HCT116 (cell line): ENCODE results near the gene TGDS. TPM values are rescaled to one million over a fixed set of nuclear protein-coding genes. Genes with fewer than 3 reads are reported as not detected.

Source experiments
- ATAC-seq: fragments of 200-7000 bp; cut with Tn5 transposase; 2 replicates; pipeline ENCODE4 v1.9.1; 2020; ENCODE audit warnings: mild to moderate bottlenecking, moderate library complexity
- BruUV-seq: library from RNA; stranded (reverse); fragments of 400-500 nt; replicated peaks from 2 replicates; lab custom pipeline; 2021; lab: Mats Ljungman, UMichigan
- CTCF ChIA-PET: fragments of 300-600 bp; sonication (Branson Sonifier 250); formaldehyde crosslinking; loops from one replicate; lab custom pipeline; 2021; ENCODE audit warnings: antibody characterized with exemption; lab: Charles Lee
- POLR2A ChIA-PET: fragments of 300-600, 350-600 bp; sonication (Branson Sonifier 250); formaldehyde crosslinking; loops from one replicate; lab custom pipeline; 2021; ENCODE audit warnings: antibody characterized with exemption; lab: Charles Lee
- RAD21 ChIA-PET, 2 experiments: fragments of 300-600 bp; sonication (Branson Sonifier 250); formaldehyde crosslinking; loops; one replicate each; lab custom pipeline; 2023; ENCODE audit warnings: low total read pairs in 2 of 2; ENCODE audit not compliant: uncharacterized antibody in 2 of 2, unreplicated experiment in 2 of 2, low non-redundant PET in 1 of 2; lab: Charles Lee
- DNase-seq: peaks from one replicate; pipeline ENCODE4 v3.0.0-alpha.2; 2010; ENCODE audit warnings: low read depth, low spot score
- H2AFZ ChIP-seq: fragments of 200-600 bp; shearing (Covaris generic), sonication (generic); 2 replicates; pipeline ENCODE4 v1.6.1; 2017; ENCODE audit warnings: low read depth, mixed run types, mixed read lengths, antibody characterized with exemption, low read length; ENCODE audit not compliant: poor library complexity, severe bottlenecking
- H3K27ac ChIP-seq: 2 replicates; pipeline ENCODE4 v1.5.1; 2012; ENCODE audit warnings: low read depth, low read length
- H3K27me3 ChIP-seq: fragments of 200-600 bp; sonication (generic); 2 replicates; pipeline ENCODE4 v1.6.1; 2016; ENCODE audit warnings: mixed run types, low read length, mixed read lengths; ENCODE audit not compliant: insufficient read depth
- H3K36me3 ChIP-seq, 2 experiments: fragments of 200-500 bp in 1 of 2; fragments of 200-600 bp in 1 of 2; sonication (Bioruptor generic) in 1 of 2; sonication (generic) in 1 of 2; 2 replicates each; pipeline versions ENCODE4 v1.5.1 to v1.6.1; 2014 to 2016; ENCODE audit warnings: low read length in 2 of 2, inconsistent platforms in 1 of 2, mixed read lengths in 1 of 2, mixed run types in 1 of 2; ENCODE audit not compliant: insufficient read depth in 2 of 2, control insufficient read depth in 1 of 2
- H3K4me1 ChIP-seq, 2 experiments: fragments of 200-600 bp in 1 of 2; sonication (generic) in 1 of 2; 2 replicates each; pipeline versions ENCODE4 v1.5.1 to v1.6.1; 2012 to 2017; ENCODE audit warnings: low read length in 2 of 2, inconsistent platforms in 1 of 2, mild to moderate bottlenecking in 1 of 2, mixed read lengths in 1 of 2, mixed run types in 1 of 2, moderate library complexity in 1 of 2; ENCODE audit not compliant: insufficient read depth in 2 of 2, control insufficient read depth in 1 of 2
- H3K4me2 ChIP-seq: fragments of 200-600 bp; sonication (generic); 2 replicates; pipeline ENCODE4 v1.6.1; 2017; ENCODE audit warnings: mixed run types, low read length, mixed read lengths
- H3K4me3 ChIP-seq, 2 experiments: fragments of 200-600 bp in 1 of 2; sonication (generic) in 1 of 2; replicated peaks in 1 of 2; 2 replicates each; pipeline ENCODE4 v1.5.1; 2011 to 2016; ENCODE audit warnings: low read length in 2 of 2, control low read depth in 1 of 2, low read depth in 1 of 2, mild to moderate bottlenecking in 1 of 2, mixed read lengths in 1 of 2, mixed run types in 1 of 2
- H3K79me2 ChIP-seq: fragments of 200-600 bp; sonication (generic); 2 replicates; pipeline ENCODE4 v1.6.1; 2017; ENCODE audit warnings: mild to moderate bottlenecking, mixed run types, low read length, moderate library complexity, mixed read lengths; ENCODE audit not compliant: insufficient read depth
- H3K9ac ChIP-seq: fragments of 200-600 bp; sonication (generic); 2 replicates; pipeline ENCODE4 v1.6.1; 2016; ENCODE audit warnings: low read length, mixed read lengths
- H3K9me2 ChIP-seq: fragments of 200-600 bp; sonication (generic), shearing (Covaris generic); 2 replicates; pipeline ENCODE4 v1.6.1; 2017; ENCODE audit warnings: mixed run types, mild to moderate bottlenecking, moderate library complexity; ENCODE audit not compliant: insufficient read depth
- H3K9me3 ChIP-seq, 2 experiments: fragments of 200-500 bp in 1 of 2; fragments of 200-600 bp in 1 of 2; sonication (Bioruptor generic) in 1 of 2; sonication (generic) in 1 of 2; 2 replicates each; pipeline ENCODE4 v1.6.1; 2014 to 2017; ENCODE audit warnings: low read length in 2 of 2, mixed read lengths in 2 of 2, inconsistent platforms in 1 of 2, low read depth in 1 of 2, mild to moderate bottlenecking in 1 of 2, mixed run types in 1 of 2, moderate library complexity in 1 of 2; ENCODE audit not compliant: control insufficient read depth in 1 of 2, insufficient read depth in 1 of 2
- H4K20me1 ChIP-seq: fragments of 200-600 bp; sonication (generic), shearing (Covaris generic); 2 replicates; pipeline ENCODE4 v1.6.1; 2017; ENCODE audit warnings: mixed run types, mild to moderate bottlenecking, moderate library complexity; ENCODE audit not compliant: insufficient read depth
- CBX3 ChIP-seq: IDR thresholded peaks from 2 replicates; pipeline ENCODE4 v1.6.1; 2012; ENCODE audit warnings: low read depth
- EGR1 ChIP-seq: IDR thresholded peaks from 2 replicates; pipeline ENCODE4 v1.6.1; 2012; ENCODE audit warnings: low read depth
- EZH2 ChIP-seq: fragments of 200-600 bp; sonication (generic); IDR thresholded peaks from 2 replicates; pipeline ENCODE4 v1.6.1; 2017; ENCODE audit warnings: antibody characterized with exemption, mixed run types
- EZH2phosphoT487 ChIP-seq: fragments of 200-600 bp; IDR thresholded peaks from 2 replicates; pipeline ENCODE4 v1.6.1; 2018; ENCODE audit warnings: antibody characterized with exemption, borderline replicate concordance
- SIN3A ChIP-seq: IDR thresholded peaks from 2 replicates; pipeline ENCODE4 v1.6.1; 2012; ENCODE audit warnings: low read depth
- ZBTB33 ChIP-seq: IDR thresholded peaks from 2 replicates; pipeline ENCODE4 v1.6.1; 2011; ENCODE audit warnings: mild to moderate bottlenecking, low read length, moderate library complexity; ENCODE audit not compliant: insufficient replicate concordance; ENCODE audit errors: extremely low read depth
- ZFX ChIP-seq: fragments of 450-650 bp; IDR thresholded peaks from 2 replicates; pipeline ENCODE4 v1.6.1; 2017
- ZNF274 ChIP-seq: fragments of 200-500 bp; sonication (Bioruptor generic); IDR thresholded peaks from 2 replicates; pipeline ENCODE4 v1.6.1; 2014; ENCODE audit warnings: mild to moderate bottlenecking, low read depth, low read length, inconsistent platforms
- intact Hi-C: fragments of 100-400 bp; cut with micrococcal nuclease; formaldehyde crosslinking; loops from 2 replicates; pipeline ENCODE4 v1.10.0; 2022
- total RNA-seq: library from RNA; stranded (reverse); gene quantifications from one replicate; pipeline ENCODE4 v1.2.1, GENCODE V29; 2021; ENCODE audit not compliant: unreplicated experiment

The TGDS gene
- total RNA-seq, 1 experiment from 2014 or later: 16.9 TPM

GRCh38 chr13:94550062-94550738 lies 45.8 kb downstream of the TGDS start:
- H3K9me3 ChIP-seq: no peaks in the 10 kb centered on the region
- H4K20me1 ChIP-seq: no peaks in the 10 kb centered on the region
- intact Hi-C loops: no loop called here
- no peak for ATAC-seq
- no peaks in the 10 kb centered on the region for H3K36me3 ChIP-seq
- no peaks in the 10 kb centered on the region for H3K79me2 ChIP-seq
- no peaks in the 10 kb centered on the region for H3K9me2 ChIP-seq
- H3K4me2 ChIP-seq: peak overlapping the region; percentile 94
- DNase-seq: no peak
- no peak for TF ChIP-seq EZH2
- no peak for TF ChIP-seq ZFX
- no peak for TF ChIP-seq ZBTB33
- TF ChIP-seq EZH2phosphoT487: no peak
- no peak for TF ChIP-seq EGR1
- TF ChIP-seq SIN3A: no peak
- no peak for TF ChIP-seq CBX3
- TF ChIP-seq ZNF274: no peak
- ChIA-PET CTCF (interaction anchor here (1.2 kb wide), 1 partner anchor 67 kb away, joined by 3 read pairs; no protein-coding TSS in a partner anchor), POLR2A (interaction anchor here (1.2 kb wide), 1 partner anchor 11 kb away, joined by 4 read pairs; no protein-coding TSS in a partner anchor), RAD21 (no interaction called here)
- peak overlapping the region; percentile 74 for H2AFZ ChIP-seq
- no TSS peak for BruUV-seq
- H3K4me3 ChIP-seq: peak overlapping the region in 1 of 2 experiments; percentile 13; a peak in 1 of 4 replicates
- H3K27ac ChIP-seq: no peak overlapping the region; the same call in 1 of the 2 replicates
- H3K9ac ChIP-seq: no peak overlapping the region; the same call in 1 of the 2 replicates
- H3K4me1 ChIP-seq: peaks cover 5 to 21% of the 10 kb centered on the region in 2 experiments; a peak in 3 of 4 replicates
- H3K27me3 ChIP-seq: no peaks in the 10 kb centered on the region
